Vagina (tissue), 2 donors: ENCODE results near the gene SRPX.

Experiments
- CTCF ChIP-seq, 3 experiments: fragments of 450-650 bp in 2 of 3; fragments of 200-600 bp in 1 of 3; sonication (generic) in 1 of 3; IDR thresholded peaks; one replicate each; pipeline ENCODE4 v1.5.1; 2017 to 2019; ENCODE audit warnings: antibody characterized with exemption in 3 of 3, mild to moderate bottlenecking in 2 of 3, moderate library complexity in 2 of 3
- POLR2AphosphoS5 ChIP-seq, 2 donors: sonication (generic); formaldehyde crosslinking; IDR thresholded peaks; one replicate each; pipeline ENCODE4 v1.9.0; 2017; ENCODE audit warnings: antibody characterized with exemption in 2 of 2, mild to moderate bottlenecking in 2 of 2, low read depth in 1 of 2; ENCODE audit not compliant: insufficient read depth in 1 of 2

- no peak for TF ChIP-seq CTCF (IDR thresholded peaks at IDR 0.05)
- no peak for TF ChIP-seq POLR2AphosphoS5 (IDR thresholded peaks at IDR 0.05; ENCODE audit: insufficient read depth in 1 of 2, low read depth in 1 of 2)
Observed at GRCh38 chrX:38268011-38268410, 47.3 kb upstream of the SRPX start.
